Muscle layer of duodenum (tissue), 2 donors: Measurements from ENCODE around the gene KRTAP9-9.
"Not testable (repeated sequence)": the region's sequence is repeated elsewhere in the genome, so short reads cannot be mapped to it uniquely, and the experiment has no call there.

Source experiments
- H3K27ac ChIP-seq: one replicate; pipeline ENCODE4 v1.7.0; 2013; ENCODE audit warnings: mild to moderate bottlenecking, low read length
- H3K27me3 ChIP-seq: one replicate; pipeline ENCODE4 v1.7.0; 2013; ENCODE audit warnings: low read depth, mild to moderate bottlenecking, control low read depth, low read length
- H3K36me3 ChIP-seq, 2 donors: one replicate each; pipeline ENCODE4 v1.7.0; 2013; ENCODE audit warnings: low read length in 2 of 2, control low read depth in 1 of 2, mild to moderate bottlenecking in 1 of 2; ENCODE audit not compliant: insufficient read depth in 2 of 2, control insufficient read depth in 1 of 2
- H3K4me1 ChIP-seq, 2 donors: one replicate each; pipeline ENCODE4 v1.7.0; 2013; ENCODE audit warnings: low read length in 2 of 2, mild to moderate bottlenecking in 2 of 2, control low read depth in 1 of 2, moderate library complexity in 1 of 2; ENCODE audit not compliant: insufficient read depth in 2 of 2, control insufficient read depth in 1 of 2
- H3K4me3 ChIP-seq, 2 donors: one replicate each; pipeline ENCODE4 v1.7.0; 2013; ENCODE audit warnings: low read length in 2 of 2, low read depth in 1 of 2, mild to moderate bottlenecking in 1 of 2
- H3K9me3 ChIP-seq, 2 donors: one replicate each; pipeline ENCODE4 v1.7.0; 2013; ENCODE audit warnings: low read length in 2 of 2, control low read depth in 1 of 2, mild to moderate bottlenecking in 1 of 2; ENCODE audit not compliant: control insufficient read depth in 1 of 2
- donor health status: healthy.

The KRTAP9-9 gene

DNA sequence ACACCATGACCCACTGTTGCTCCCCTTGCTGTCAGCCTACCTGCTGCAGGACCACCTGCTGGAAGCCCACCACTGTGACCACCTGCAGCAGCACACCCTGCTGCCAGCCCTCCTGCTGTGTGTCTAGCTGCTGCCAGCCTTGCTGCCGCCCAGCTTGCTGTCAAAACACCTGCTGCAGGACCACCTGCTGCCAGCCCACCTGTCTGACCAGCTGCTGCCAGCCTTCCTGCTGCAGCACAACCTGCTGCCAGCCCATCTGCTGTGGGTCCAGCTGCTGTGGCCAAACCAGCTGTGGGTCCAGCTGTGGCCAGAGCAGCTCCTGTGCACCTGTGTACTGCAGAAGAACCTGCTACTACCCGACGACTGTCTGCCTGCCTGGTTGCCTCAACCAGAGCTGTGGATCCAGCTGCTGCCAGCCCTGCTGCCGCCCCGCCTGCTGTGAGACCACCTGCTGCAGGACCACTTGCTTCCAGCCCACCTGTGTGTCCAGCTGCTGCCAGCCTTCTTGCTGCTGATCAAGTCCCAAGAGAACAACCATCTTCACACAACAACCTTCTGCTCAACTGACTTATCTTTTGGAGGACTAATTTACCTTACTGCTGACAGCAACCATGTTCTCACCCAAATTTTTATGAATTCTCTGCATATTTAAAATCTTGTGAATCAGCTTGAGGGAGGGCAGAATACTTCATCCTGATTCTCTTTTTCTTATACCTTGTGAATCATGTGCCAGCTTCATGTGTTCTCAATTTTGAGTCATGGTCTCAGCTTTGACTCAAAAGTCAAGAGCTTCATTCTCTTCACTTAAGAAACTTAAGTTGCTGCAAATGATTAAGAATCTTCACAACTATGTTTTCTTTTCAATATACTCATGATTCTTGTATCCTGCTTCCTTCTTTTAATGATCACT is at the start of gene KRTAP9-9:
TSS of gene KRTAP9-9 (plus strand) at position 4 of the 910 bp plus-strand sequence.
- not testable (repeated sequence) for H3K4me1 ChIP-seq, H3K27ac ChIP-seq

DNA sequence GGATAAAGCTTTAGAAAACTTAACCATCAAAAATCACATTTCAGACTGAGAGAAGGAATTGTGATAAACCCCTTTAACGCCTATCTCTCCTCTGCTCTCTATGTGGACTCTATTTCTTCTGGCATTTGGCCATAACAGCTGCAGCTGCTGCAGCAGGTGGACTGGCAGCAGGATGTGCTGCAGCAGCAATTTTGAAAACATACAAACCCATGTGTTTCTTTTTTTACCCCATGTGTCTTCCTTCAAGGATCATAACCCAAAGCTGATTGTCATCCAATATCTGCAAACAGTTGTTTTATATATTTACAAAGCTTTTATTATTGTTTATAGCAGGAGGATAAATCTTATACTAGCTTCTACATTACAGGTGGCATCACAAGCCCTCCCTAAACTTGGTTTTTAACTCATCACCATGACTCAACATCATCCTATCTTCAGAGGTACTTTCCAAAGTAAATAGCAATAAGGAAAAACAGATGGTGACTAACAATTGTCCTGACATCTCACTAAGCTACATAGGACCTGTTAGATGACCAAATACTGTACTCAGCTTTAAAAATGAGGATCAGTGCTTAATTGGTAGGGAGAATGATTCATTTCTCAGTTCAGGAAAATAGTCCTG is 43.2 kb upstream of the KRTAP9-9 start:
- peaks cover 0 to 3% of the 10 kb centered on the region in 2 donors for H3K9me3 ChIP-seq
- H3K27me3 ChIP-seq = no peaks in the 10 kb centered on the region
- no peaks in the 10 kb centered on the region for H3K36me3 ChIP-seq
- no peak overlapping the region for H3K4me3 ChIP-seq
- no peaks in the 10 kb centered on the region for H3K4me1 ChIP-seq
- H3K27ac ChIP-seq = no peak overlapping the region

More for the DNA sequence above, at the start of gene KRTAP9-9:
- not testable (repeated sequence) for H3K27me3 ChIP-seq, H3K4me3 ChIP-seq, H3K9me3 ChIP-seq, H3K36me3 ChIP-seq

- Histone ChIP-seq H3K36me3 (no peaks in the 10 kb centered on the region), H3K9me3 (peaks cover 0 to 2% of the 10 kb centered on the region in 2 donors), H3K4me3 (no peak overlapping the region), H3K27me3 (no peaks in the 10 kb centered on the region), H3K4me1 (no peaks in the 10 kb centered on the region), H3K27ac (no peak overlapping the region)
These were observed 42.5 kb upstream of the KRTAP9-9 start for GRCh38 chr17:41212524-41213169.

DNA sequence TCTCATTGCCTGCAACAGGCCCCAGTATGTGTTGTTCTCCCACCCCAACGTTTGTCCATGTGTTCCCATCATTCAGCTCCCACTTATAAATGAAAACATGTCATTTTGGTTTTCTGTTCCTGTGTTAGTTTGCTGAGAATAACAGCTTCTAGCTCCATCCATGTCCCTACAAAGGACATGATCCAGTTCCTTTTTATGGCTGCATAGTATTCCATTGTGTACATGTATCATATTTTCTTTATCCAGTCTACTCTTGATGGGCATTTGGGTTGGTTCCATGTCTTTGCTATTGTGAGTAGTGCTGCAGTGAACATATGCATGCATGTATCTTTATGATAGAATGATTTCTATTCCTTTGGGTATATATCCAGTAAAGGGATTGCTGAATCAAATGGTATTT is 39.5 kb upstream of the KRTAP9-9 start:
- no peaks in the 10 kb centered on the region for H3K4me1 ChIP-seq
- no peak overlapping the region for H3K27ac ChIP-seq
- no peak overlapping the region for H3K4me3 ChIP-seq
- no peaks in the 10 kb centered on the region for H3K36me3 ChIP-seq
- H3K9me3 ChIP-seq = no peaks in the 10 kb centered on the region
- H3K27me3 ChIP-seq = no peaks in the 10 kb centered on the region

GRCh38 chr17:41223821-41224220 is 31.4 kb upstream of the KRTAP9-9 start:
- Histone ChIP-seq H3K9me3 (no peaks in the 10 kb centered on the region), H3K27ac (no peak overlapping the region), H3K4me3 (no peak overlapping the region), H3K27me3 (no peaks in the 10 kb centered on the region), H3K36me3 (no peaks in the 10 kb centered on the region), H3K4me1 (no peaks in the 10 kb centered on the region)

- H3K27ac ChIP-seq = no peak overlapping the region
- no peaks in the 10 kb centered on the region for H3K4me1 ChIP-seq
- no peaks in the 10 kb centered on the region for H3K9me3 ChIP-seq
- H3K27me3 ChIP-seq = no peaks in the 10 kb centered on the region
- no peaks in the 10 kb centered on the region for H3K36me3 ChIP-seq
- no peak overlapping the region for H3K4me3 ChIP-seq
These were observed 29.1 kb upstream of the KRTAP9-9 start for GRCh38 chr17:41226051-41226450.

- H3K4me3 ChIP-seq, H3K4me1 ChIP-seq, H3K27ac ChIP-seq, H3K9me3 ChIP-seq, H3K36me3 ChIP-seq, H3K27me3 ChIP-seq: not testable (repeated sequence)
These were observed 28.5 kb upstream of the KRTAP9-9 start, which contains the start of gene KRTAP9-2 for GRCh38 chr17:41226598-41227095. KRTAP9-2 (plus strand) TSS chr17:41226648; CDS start chr17:41226655, 7 bp downstream.

GRCh38 chr17:41230094-41230493 is 25.1 kb upstream of the KRTAP9-9 start:
- Histone ChIP-seq H3K36me3 (no peaks in the 10 kb centered on the region), H3K4me3 (no peak overlapping the region), H3K9me3 (no peaks in the 10 kb centered on the region), H3K27ac (no peak overlapping the region), H3K27me3 (no peaks in the 10 kb centered on the region), H3K4me1 (no peaks in the 10 kb centered on the region)

GRCh38 chr17:41231731-41232130 is 23.5 kb upstream of the KRTAP9-9 start:
- no peak overlapping the region for H3K4me3 ChIP-seq
- no peaks in the 10 kb centered on the region for H3K4me1 ChIP-seq
- H3K27ac ChIP-seq = no peak overlapping the region
- H3K27me3 ChIP-seq = no peaks in the 10 kb centered on the region
- no peaks in the 10 kb centered on the region for H3K36me3 ChIP-seq
- H3K9me3 ChIP-seq = no peaks in the 10 kb centered on the region

DNA sequence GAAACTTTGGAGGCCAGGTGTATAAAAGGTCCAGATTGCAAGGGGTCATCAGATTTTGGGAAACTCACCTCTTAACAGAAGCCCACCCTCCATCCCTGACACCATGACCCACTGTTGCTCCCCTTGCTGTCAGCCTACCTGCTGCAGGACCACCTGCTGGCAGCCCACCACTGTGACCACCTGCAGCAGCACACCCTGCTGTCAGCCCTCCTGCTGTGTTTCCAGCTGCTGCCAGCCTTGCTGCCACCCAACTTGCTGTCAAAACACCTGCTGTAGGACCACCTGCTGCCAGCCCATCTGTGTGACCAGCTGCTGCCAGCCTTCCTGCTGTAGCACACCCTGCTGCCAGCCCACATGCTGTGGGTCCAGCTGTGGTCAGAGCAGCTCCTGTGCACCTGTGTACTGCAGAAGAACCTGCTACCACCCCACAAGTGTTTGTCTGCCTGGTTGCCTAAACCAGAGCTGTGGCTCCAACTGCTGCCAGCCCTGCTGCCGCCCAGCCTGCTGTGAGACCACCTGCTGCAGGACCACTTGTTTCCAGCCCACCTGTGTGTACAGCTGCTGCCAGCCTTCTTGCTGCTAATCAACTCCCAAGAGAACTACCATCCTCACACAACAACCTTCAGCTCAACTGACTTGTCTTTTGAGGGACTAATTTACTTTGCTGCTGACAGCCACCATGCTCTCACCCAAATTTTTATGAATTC is 22.6 kb upstream of the KRTAP9-9 start, which contains the start of gene KRTAP9-3:
TSS of gene KRTAP9-3 (plus strand) at position 51 of the 707 bp plus-strand sequence. CDS start at position 104, 53 bp downstream.
- H3K4me3 ChIP-seq, H3K36me3 ChIP-seq, H3K27ac ChIP-seq, H3K9me3 ChIP-seq, H3K27me3 ChIP-seq, H3K4me1 ChIP-seq: not testable (repeated sequence)

GRCh38 chr17:41237116-41237515 is 18.1 kb upstream of the KRTAP9-9 start:
- not testable (repeated sequence) for H3K4me3 ChIP-seq, H3K36me3 ChIP-seq, H3K9me3 ChIP-seq, H3K27me3 ChIP-seq, H3K4me1 ChIP-seq, H3K27ac ChIP-seq
